SIG-M5 (cell line): ENCODE data around the gene OCA2.

Experiments
- DNase-seq: peaks from one replicate; lab custom pipeline; 2025; lab: John Stamatoyannopoulos, UW

The OCA2 gene

DNA sequence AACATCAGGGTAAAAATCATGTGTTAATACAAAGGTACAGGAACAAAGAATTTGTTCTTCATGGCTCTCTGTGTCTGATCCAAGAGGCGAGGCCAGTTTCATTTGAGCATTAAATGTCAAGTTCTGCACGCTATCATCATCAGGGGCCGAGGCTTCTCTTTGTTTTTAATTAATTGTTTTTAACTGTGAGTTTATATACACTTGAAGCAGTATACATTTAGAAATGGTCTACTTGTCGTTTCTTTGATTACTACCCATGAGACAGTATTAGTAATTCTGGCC lies 21.2 kb upstream of the OCA2 start:
- no peak for DNase-seq

DNA sequence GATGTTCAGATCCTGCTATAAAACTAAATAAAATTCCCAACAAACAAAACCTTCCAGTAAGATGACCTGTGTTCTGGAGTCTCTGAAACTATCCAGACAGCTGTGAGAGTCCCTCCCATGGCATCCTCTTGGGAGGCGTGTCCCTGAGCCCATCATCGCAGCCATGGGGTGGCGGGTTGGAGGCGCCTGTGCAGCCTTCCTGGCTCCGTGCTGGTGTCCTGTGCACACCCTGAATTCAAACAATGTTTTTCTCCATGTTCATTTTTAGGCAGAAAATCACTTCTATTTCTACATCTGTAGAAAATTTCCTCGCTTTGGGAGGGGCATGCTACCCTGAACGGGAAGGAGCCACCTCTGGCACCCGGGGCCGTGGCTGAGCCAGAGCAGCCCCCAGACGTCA lies 19.4 kb upstream of the OCA2 start:
- no peak for DNase-seq

DNA sequence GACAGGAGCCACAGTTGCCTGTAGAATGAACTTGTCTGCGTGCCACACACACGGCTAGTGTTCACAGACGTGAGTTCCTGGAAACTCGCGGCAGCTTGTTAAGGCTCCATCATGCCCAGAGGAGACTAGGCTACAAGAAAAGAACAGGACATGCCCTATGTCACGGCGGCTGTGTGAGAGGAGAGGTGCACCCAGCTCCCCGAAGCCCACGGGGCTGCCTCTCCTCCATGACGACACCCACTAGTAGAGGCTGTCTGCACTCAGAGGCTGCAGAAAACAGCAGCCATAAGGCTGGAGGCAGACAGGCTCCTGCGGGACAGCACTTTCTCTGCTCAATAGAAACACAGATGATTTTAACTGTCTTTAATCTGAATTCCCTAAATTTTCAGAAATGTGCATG lies 19.0 kb upstream of the OCA2 start:
- DNase-seq = no peak

- no peak for DNase-seq
Observed at GRCh38 chr15:28117432-28117990, 18.4 kb upstream of the OCA2 start.

DNA sequence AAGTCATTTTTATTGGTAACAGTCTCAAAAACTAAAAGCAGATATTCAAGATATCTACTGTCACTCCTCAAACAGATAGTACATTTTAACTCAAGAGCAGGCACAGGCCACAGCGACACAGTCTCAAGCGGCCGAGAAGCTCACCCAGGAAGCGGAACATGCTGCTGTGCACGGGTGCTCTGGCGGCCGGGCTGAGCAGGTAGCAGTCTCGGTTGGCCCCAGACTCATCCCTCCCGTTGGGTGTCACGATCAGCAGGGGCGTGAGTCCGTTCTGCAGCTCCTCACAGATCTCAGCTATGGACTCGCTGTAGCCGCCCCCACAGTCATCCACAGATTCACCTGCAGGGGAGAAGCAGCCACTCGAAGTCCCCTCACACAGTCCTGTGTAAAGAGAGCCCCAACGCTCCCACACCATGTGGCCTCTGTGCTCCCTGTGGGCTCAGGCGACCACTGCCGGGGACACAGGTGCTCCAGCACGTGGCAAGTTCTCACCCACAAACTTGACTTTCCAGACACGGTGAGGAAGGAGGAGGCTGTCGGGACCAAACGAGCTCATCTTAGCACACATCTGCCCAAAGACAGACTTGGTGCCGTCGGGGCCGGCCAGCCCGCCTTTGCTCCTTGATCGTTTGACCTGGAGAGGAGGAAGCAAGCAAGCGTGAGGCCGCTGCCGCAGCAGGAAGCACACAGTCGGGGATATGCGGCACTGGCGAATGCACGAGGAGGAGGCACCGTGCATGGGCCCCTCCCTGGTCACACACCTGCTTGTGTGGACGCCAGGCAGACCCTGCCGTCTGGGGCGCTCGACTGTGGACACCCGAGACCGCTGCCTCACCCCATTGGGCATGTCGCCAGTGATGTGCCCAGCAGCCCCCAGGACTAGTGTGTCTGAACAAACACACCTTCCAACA lies 17.7 kb upstream of the OCA2 start:
- DNase-seq = no peak

GRCh38 chr15:28115871-28116270 lies 16.8 kb upstream of the OCA2 start:
- DNase-seq = no peak

GRCh38 chr15:28114721-28115622 lies 15.9 kb upstream of the OCA2 start:
- no peak for DNase-seq

GRCh38 chr15:28114114-28114455 lies 15.0 kb upstream of the OCA2 start:
- DNase-seq = no peak

GRCh38 chr15:28113394-28114113 lies 14.4 kb upstream of the OCA2 start:
- DNase-seq = no peak

GRCh38 chr15:28112962-28113361 lies 13.8 kb upstream of the OCA2 start:
- no peak for DNase-seq

GRCh38 chr15:28112101-28112760 lies 13.1 kb upstream of the OCA2 start:
- no peak for DNase-seq

GRCh38 chr15:28111543-28111942 lies 12.4 kb upstream of the OCA2 start:
- no peak for DNase-seq

DNA sequence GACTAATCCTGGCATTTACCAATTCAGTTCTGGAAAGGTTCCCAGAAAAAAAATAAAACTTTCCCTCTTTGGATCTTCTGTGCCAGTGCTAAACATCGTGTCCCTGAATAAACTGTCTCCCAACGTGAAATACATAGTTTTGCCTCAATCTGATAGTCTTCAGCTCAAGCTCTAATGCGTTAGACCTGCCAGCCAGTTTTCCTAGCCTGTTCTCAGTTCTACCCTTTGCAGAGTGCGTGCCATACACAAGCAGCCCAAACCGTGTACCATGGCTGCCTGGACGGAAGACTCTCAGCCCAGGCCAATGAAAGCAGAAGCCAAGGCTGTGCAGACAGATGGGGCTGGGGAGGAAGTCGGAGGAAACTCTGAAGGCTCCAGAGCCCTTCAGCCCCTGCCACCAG lies 11.4 kb upstream of the OCA2 start:
- DNase-seq = no peak

- DNase-seq = no peak
Observed at GRCh38 chr15:28109626-28110455, 10.7 kb upstream of the OCA2 start.

DNA sequence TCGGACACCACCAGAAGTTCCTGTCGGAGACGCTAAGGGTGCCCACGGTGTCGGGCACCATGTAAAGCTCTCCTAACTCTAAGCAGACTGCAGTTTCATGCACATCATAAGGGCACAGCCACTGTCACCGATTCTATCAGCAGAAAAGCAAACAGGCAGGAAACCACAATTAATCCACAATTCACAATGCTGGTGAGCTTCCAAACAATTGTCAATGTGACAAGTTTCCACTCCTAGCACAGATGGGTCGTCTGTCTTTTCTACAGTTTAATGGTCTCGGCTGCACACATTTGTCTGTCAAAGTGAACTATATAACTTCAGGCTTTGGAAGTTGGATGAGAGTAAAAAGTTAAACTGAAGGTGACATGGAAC lies 8.8 kb upstream of the OCA2 start:
- DNase-seq = no peak

- no peak for DNase-seq
Observed at GRCh38 chr15:28107111-28107903, 8.2 kb upstream of the OCA2 start.

DNA sequence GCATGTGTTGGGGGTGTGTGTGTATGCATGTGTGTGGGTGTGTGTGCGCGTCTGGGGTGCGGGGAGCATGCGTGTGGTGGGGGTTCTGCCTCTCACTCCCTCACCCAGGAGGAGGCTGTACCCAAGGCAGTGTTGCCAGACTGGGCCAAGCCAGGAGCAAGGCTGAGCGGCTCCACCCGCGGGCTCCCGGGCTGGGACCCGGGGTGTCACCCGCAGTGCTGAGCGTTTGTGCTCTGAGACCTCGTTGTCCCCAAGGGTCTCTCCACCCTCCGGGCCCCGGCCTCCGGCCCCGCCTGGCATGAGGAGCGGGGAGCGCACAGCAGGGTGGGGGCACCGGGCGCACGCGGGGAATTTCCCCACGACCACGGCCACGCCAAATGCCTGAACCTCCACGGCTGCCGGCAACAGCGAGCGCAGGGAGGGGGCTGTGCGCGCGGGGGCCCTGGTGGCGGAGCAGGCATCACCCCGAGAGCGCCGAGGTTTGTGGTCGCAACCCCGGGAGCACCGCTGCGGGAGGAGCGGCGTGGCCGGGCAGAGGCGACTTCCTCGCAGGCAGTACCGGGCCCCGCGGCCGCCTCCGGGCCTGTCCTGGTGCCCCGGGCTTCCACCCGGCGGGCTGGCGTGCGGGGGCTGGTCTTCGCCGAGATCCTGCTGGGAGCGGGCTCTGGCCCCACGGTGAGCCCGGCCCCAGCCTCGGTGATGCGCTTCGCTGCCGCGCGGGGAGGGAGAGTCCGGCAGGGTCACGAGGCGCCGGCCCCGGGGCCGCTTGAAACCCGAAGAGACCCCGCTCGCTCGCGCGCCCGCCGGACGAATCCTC lies 7.4 kb upstream of the OCA2 start:
- no peak for DNase-seq

GRCh38 chr15:28105793-28106192 lies 6.7 kb upstream of the OCA2 start:
- no peak for DNase-seq

DNA sequence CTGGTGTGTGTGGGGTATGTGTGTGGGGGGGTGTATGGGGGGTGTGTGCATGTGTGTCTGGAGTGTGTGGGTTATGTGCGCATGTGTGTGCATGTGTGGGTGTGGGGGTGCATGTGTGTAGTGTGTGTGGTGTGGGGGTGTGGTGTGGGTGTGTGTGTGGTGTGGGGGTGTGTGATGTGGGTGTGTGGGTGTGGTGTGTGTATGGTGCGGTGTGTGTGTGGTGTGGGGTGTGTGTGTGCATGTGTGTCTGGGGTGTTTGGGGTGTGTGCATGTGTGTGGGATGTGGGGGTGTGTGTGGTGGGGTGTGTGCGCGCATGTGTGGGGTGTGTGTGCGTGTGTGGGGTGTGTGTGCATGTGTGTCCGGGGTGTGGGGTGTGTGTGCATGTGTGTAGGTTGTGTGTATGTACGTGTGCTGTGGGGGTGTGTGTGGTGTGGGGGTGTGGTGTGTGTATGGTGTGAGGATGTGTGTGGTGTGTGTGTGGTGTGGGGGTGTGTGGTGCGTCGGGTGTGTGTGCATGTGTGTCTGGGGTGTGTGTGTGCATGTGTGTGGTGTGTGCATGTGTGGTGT lies 6.2 kb upstream of the OCA2 start:
- DNase-seq = no peak
